GM21619 (cell line): Measurements from ENCODE around the gene ASPHD2.

ENCODE experiments used
- ATAC-seq: cut with Tn5 transposase; IDR thresholded peaks from one replicate; pipeline ENCODE4 v1.9.1; 2021; ENCODE audit not compliant: unreplicated experiment

Gene ASPHD2

DNA sequence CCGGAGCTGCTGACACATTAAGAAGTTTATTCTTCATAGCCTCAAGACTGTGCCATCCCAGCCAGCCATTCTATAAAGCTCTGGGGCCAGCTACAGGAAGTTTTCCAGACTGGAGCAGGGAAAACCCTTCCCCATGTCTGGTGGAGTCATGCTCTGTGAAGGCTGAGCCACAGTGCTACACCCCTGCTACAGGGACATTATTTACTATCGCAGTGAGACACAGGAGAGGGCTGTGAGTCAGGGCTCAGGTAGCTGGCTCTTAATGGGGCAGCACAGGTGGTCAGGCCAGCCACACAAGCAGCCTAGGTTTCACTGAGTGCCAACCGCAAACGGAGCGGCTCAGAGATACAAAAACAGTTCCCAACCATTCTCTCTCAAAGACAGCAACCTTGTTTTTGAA lies 42.5 kb downstream of the ASPHD2 start:
- no peak for ATAC-seq

DNA sequence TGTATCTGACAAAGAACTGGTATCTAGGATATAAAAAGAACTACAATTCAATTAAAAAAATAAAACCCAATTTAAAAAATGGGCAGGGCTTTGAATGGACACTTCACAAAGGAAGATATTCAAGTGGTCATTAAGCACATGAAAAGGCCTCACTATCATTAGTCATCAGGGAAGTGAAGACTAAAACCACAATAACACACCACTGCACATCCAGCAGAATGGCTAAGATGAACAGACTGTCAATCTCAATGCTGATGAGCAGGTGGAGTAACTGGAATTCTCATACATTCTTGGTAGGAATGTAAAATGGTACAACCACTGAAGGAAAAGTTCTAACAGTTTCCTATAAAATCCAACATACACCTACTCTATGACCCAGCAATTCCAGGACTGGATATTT lies 45.6 kb downstream of the ASPHD2 start:
- no peak for ATAC-seq

DNA sequence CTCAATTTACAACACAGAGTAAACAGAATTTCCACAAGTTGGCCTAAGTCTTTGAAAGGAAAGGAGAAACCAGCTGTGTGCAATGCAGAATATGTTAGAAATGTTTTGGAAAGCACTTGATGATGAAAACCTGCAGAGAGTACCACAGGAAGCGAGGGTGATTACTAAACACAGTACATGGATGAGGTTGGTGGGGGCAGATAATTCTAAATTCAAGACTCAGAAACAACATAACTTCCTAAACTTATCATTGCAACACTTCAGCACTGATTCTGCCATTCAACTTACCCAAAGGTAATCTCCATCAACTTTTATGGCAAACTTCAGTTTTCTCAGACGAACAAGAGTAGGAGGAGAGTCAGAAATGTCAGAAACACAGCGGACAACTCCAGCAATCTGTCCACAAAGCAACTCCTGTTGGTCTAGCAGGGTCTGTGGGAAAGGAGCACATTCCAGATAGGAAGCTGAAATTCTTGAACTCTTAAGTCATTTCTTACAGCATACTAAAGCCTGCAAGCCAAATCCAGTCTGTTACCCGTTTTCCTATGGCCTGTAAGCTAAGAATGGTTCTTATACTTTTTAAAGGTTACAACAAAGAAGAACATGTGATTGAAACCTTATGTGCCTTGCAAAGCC lies 47.8 kb downstream of the ASPHD2 start:
- no peak for ATAC-seq

DNA sequence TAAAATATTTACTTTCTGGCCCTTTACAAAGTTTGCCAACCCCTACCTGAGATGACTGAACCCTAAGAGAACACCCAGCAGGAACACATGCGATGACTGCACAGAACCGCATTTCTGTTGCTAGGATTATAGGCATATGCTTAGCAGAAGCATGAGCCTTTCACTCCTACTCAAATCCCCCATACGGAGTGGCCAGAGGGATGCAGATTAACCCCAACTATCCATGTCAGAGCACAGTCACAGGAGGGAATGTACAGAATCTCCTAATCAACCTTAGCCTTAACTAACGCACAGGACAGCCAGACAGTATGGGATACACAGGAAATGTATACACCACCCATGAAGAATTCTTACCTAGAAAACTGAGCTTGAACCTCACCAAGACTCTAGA lies 48.3 kb downstream of the ASPHD2 start:
- ATAC-seq = no peak

DNA sequence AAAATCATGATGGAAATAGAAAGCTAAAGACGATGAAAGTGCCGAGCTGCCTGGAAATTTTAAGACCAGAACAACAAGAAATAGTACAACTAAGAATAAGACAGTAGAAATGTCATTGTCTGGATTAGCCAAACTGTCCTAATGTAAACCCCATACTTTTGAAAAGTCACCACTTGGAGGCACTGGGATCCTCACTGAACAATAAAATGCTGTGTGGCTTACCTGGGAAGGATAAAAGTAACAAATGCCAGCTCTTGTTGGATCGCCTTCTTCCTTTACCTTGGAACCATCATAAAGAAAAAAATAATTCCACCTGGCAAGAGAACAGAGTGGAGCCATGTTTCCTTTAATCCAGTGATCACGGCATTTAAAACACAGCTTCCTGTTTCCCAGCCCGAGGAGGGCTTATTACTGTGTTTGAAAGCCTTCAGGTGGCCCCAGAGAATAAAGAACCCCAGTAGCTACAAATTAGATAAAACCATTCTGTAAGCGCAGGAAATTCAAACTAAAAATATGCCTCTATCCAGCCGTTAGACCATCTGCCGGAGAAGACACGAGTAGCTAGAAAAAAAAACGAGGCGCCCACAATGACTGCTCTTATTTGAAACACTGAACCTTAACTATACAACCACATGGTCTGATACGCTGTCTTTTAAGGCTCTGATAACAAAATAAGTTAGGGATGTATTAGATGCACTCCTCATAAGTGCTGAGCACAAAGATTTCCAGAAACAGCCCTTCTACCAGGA lies 50.2 kb downstream of the ASPHD2 start:
- no peak for ATAC-seq

DNA sequence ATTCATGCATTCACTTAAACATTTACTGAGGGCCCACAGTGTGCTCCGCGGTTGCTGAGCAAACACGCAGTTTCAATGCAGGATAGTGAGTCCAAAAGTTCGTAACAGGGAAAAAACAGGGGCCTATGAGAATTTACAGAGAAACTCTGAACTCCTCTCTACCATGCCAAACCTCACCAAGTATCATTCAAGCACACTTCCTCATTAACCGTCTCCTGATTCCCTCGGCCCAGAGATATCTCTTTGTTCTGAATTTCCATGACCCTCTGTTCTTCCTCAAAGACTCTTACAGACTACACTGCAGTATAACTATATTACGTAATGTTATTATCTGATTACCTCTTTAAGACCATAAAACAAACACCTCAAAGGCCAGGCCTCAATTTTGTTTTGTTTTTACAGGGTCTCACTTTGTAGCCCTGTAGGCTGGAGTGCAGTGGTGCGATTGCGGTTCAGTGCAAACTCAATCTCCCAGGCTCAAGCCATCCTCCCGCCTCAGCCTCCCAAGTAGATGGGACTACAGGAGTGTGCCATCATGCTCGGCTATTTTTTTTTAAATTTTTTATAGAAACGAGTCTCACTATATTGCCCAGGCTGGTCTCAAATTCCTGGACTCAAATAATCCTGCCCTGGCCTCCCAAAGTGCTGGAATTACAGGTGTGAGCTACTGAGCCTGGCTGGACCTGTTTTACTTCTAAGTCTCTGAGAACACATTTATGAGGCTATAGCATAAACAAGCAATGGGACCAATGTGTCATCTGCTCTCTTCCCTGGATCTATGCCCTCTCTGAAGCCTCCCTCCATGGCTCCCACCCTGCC lies 50.9 kb downstream of the ASPHD2 start:
- no peak for ATAC-seq

DNA sequence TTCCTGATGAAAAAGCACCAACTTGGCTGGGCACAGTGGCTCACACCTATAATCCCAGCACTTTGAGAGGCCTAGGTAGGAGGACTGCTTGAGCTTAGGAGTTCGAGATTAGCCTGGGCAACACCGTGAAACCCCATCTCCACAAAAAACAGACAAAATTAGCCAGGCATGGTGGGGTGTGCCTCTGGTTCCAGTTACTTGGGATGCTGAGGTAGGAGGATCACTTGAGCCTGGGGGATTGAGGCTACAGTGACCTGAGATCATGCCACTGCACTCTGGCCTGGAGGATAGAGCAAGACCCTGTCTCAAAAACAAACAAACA lies 51.5 kb downstream of the ASPHD2 start:
- no peak for ATAC-seq

DNA sequence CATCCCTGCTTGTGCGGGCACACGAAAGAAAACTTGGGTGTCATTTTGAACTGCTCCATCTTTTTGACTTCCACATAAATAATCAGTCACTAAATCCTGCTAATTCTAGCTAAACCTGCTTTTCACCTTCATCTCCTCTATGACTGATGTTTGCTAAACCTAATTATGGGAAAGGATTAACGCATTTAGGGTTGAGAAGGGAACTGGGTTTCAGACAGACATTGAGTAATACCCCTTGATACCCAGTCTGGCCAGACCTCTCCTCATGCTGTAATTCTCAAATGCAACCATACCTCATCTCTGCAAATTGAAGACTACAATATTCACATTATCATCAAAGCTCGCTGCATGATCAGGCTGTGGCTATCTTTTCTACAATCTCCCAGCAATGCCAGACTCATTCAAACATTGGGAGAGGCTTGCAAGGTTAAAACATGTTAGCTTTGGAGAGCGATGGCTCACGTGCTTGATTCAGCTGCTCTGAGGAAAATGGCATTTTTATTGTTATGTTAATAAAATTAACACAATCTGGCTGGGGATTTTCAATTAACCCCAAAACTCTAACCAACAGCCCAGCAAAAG lies 52.1 kb downstream of the ASPHD2 start:
- ATAC-seq = no peak

DNA sequence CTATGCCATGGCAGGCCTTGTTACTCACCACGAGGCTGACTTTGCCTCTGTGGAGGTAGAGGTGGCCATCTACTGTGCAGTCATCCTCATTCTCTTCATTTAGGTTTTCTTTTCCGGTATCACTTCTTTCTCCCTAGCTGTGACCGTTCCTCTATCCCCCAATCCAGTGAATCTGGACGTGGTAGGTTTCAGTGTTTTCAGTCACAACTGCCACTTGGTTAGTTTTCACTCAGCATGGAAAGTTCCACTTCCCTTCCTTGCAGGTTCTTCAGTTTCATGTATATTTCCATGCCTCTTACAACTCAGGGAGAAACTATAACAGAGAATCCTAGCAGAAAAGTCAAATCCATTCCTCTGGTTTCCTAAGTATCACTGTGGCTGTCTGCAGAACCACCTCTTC lies 52.6 kb downstream of the ASPHD2 start:
- no peak for ATAC-seq

DNA sequence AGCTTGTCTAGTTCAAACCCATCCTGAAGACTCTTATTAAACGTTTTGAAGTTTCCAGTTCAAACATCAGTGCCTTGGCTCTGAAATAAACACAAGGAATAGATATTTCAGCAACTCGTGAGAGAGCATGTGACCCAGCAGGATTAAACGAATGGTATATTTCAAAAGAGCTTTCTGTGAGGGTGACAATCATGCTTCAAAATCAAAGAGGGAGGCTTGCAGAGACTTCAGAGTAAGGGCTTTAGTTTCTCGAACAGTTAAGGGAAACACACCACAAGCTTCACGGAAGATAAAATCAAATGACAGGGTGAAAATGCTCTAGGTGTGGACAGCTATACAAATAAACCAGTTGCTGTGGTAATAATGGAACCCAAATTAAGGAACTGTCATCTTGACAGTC lies 53.1 kb downstream of the ASPHD2 start:
- no peak for ATAC-seq

DNA sequence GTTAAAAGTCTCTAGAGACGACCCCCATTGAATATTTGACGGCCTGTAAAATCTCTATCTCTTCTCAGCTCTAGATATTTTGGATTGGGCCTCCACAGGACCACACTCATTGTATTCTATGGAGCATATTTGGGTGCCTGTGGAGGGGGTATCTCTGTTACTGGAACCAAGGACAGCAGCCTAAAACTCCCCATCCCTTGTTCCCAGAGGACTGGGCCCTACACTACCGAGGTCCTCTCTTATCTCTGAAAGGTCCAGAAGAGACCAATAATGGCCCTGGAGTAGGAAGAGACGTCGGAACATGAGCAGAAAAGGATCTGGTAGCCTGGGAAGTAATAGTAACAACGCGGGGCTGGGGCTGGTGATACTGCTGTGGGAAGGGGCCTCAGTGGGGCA lies 54.0 kb downstream of the ASPHD2 start:
- ATAC-seq = no peak

DNA sequence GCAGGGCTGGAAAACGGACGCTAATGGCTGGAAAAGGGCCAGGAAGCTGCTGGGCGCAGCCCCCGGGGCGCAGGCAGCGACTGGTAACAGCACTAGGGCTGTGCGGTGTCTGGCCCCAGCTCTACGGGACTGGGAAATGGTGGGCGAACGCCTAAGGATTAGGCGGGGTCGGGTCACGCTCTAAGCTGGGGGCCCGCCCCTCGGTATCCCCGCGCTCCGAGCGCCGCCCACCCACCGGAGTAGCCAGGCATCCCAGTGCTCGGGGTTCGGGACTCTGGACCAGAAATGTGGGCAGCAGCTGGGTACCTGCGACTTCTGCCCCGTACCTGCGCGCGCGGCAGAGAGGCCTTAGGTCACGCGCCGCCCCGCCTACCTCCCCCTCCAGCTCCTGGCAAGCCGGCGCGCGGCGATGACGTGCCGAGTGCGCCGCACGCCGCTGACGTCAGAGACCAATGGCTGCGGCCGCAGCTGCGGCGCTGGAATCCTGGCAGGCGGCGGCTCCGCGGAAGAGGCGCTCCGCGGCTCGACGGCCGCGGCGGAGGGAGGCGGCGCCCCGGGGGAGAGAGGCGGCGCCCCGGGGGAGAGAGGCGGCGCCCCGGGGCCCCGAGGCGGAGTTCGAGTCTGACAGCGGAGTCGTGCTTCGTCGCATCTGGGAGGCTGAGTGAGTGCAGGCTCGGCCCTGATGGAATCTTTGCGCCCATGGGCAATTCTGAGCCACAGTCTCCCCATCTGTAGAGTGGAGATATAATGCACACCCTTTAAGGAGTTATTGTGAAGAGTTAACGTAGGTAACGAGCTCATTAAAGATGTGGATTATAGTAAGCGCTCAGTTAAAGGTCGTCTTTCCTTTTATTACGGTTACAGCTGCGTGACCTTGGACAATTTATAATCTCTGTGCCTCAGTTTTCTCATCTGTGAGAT lies 54.6 kb downstream of the ASPHD2 start, which contains the start of the genes HPS4 and SRRD:
TSS of gene HPS4 (minus strand) at position 345 of the 921 bp plus-strand sequence. CDS start 2,021 bp downstream, outside the sequence.
TSS of gene SRRD (plus strand) at position 439 of the 921 bp plus-strand sequence. CDS start at position 453, 14 bp downstream.
- ATAC-seq = peak; percentile 59

DNA sequence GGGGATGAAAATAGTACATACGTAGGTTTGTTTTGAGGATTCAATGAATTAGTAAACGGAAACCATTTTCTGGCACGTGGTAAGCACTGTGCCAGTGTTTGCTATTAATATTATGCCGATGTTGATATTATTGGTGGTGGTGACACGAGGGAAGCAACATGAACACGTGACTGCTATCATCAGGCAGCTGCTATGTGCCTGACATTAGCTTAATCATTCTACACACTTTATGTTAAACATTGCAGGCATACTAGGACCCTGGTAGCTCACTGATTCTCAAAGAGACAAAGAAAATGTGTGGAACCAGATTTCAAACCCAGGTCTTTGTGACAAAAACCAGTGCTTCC lies 55.3 kb downstream of the ASPHD2 start:
- ATAC-seq = no peak

DNA sequence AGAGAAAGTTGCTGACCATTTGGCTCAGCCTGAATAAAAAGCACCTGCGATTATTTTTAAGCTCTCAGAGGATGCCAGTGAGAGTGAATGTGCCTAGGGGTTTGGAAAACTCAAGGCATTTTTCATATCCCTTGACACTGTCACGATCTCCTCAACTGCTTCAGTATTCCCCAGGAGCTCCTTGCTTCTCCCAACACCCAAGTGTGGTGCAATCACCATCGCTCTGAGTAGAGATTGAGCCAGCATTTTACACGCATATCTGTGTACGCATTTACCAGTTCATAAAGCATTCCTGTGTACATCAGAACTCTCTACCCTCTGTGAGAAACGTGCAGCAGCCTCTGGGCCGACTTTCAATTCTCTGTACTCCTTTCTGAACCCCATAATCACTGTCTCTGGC lies 56.0 kb downstream of the ASPHD2 start:
- no peak for ATAC-seq

DNA sequence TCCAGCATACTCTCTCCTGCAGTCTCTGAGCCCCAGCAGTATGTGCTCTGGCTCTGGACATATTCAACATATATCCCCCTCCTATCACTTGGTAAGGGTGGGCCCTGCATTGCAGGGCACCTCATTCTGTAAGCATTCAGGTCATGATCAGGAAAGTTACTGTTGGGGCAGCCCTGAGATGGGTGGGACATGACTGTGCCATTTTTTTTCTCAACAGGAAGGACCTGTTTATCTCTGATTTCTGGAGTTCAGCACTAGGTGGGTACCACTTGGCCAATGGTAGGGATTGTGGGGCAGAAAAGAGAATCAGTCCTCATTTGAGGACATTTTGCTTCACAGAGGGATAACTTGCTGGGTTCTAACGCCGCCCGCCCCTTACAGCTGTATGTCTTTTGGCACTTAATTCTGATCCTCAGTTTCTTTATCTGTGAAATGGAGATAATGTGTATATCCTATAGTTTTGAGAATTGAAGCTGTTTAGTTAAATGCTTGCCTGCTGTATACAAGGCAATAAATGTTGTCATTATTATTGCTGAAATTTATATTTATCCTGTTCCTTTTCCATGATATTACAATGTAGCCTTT lies 56.8 kb downstream of the ASPHD2 start:
- ATAC-seq = no peak

DNA sequence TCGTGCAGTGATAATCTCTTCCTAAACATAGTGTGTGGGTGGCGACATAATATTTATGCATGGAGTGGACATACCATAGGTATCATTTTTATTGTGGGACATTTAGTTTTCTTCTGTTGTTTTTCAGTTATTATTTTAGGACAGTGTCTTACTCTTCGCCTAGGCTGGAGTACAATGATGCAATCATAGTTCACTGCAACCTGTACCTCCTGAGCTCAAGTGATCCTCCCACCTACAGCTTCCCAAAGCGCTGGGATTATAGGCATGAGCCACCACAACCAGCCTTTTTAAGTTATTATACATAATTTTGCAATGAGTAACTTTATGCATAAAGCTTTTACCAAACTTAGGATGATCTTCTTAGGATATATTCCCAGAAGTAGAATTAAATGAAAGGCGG lies 57.3 kb downstream of the ASPHD2 start:
- ATAC-seq = no peak

DNA sequence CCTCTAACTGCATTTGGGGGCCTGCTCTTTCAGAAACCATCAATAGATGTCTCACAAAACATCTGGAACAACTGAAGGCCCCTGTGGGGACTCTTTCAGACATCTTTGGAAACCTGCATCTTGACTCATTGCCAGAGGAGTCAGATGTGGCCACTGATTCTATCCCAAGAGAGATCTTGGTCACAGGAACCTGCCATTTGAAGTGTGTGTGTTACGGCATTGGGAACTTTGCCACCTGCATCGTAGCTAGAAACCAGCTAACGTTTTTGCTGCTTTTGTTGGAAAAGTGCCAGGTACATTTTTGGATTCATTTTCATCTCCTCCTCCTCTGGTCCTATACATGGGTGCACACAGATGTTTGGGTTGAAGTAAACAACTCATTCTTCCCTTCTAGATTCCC lies 58.9 kb downstream of the ASPHD2 start:
- ATAC-seq = no peak

DNA sequence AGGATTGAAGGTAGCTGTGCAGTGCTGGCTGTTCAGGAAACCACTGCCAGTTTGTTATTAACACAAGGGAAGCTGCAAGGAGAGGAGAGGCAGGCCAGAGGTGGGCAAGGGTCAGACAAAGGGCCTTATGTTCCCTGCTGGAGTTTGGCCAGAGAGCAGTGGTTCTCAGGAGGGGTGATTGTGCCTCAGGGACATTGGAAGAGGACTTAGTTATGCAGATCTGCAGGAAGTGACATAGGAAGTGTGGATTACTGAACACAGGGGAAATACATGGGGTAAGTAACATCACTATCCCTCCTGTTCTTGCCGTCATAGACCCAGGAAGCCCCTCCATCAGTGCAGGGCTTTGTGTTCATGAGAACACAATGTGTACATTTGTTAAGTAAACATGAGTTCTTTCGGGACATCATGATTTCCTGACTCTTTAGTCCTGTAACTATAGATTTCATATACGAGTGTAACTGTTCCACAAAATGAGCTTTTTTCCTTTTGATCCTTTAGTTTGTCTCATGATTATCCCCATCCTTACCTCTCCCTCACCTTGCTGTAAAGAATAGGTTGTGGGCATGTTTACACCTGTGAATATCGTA lies 60.5 kb downstream of the ASPHD2 start:
- no peak for ATAC-seq

DNA sequence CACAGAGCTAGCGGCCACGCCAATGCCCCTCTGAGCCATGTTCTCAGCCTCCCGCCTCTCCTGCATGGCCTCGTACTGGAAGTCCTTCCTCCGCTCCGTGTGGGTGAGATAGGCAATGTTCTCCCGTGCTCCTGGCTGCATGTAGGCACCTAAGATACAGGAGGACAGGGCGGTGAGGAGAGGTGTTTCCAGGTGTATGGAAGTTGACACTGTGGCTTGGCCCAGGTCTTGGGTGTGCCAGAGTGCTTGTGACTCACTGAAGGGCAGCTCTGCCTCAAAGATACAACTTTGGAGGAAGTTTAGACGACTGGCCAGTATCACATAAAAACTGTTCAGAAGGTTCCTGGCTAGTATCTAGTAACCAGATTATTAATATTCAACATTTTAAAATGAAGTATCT lies 63.2 kb downstream of the ASPHD2 start:
- no peak for ATAC-seq

DNA sequence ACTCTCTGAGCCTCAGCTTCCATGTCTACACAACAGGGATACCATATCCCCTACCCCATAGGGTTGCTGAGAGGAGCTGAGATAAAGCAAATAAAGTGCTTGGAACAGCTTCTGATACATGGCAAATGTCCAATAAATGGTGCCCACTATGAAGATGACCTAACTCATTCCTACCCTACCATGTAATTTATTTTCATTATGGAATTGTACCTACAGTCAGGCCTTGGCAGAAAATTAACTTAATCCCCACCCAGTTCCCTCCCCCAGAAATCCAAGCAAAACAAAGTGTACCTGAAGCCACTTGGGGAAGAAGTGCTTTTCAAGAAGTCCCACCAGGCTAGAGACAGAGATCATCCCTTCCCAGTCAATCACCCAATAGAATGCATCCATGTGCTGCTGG lies 65.4 kb downstream of the ASPHD2 start:
- no peak for ATAC-seq
